ENCODE results near the gene SENP1.

SENP1 gene

GRCh38 chr12:48016373-48017020, 89.4 kb downstream of the SENP1 start:
- no peak for FAIRE-seq

- no peak for FAIRE-seq
Measured at GRCh38 chr12:48015954-48016353, 89.9 kb downstream of the SENP1 start.

- FAIRE-seq = no peak
Measured at GRCh38 chr12:48015129-48015528, 90.8 kb downstream of the SENP1 start.

GRCh38 chr12:48013287-48013686, 92.6 kb downstream of the SENP1 start:
- no peak for FAIRE-seq

- no peak for FAIRE-seq
Measured at GRCh38 chr12:48012070-48012469, 93.8 kb downstream of the SENP1 start.

- FAIRE-seq = no peak
Measured at GRCh38 chr12:48010366-48010970, 95.4 kb downstream of the SENP1 start.

- no peak for FAIRE-seq
Measured at GRCh38 chr12:48009471-48009870, 96.4 kb downstream of the SENP1 start.

GRCh38 chr12:48008950-48009349, 96.9 kb downstream of the SENP1 start:
- FAIRE-seq = no peak

- FAIRE-seq = no peak
Measured at GRCh38 chr12:48008349-48008748, 97.5 kb downstream of the SENP1 start.

- no peak for FAIRE-seq
Measured at GRCh38 chr12:48007206-48007605, 98.7 kb downstream of the SENP1 start.

- no peak for FAIRE-seq
Measured at GRCh38 chr12:48005750-48006021, 100.2 kb downstream of the SENP1 start.

GRCh38 chr12:48005001-48005749, 100.7 kb downstream of the SENP1 start:
- FAIRE-seq = no peak

- FAIRE-seq = no peak
Measured at GRCh38 chr12:48004053-48004941, 101.6 kb downstream of the SENP1 start, which contains the start of gene COL2A1. Gene COL2A1 (minus strand): TSS chr12:48004476. CDS start chr12:48004321, 155 bp downstream.

- FAIRE-seq = no peak
Measured at GRCh38 chr12:48003226-48004052, 102.4 kb downstream of the SENP1 start.

- FAIRE-seq = no peak
Measured at GRCh38 chr12:48002773-48003218, 103.1 kb downstream of the SENP1 start.

- FAIRE-seq = no peak
Measured at GRCh38 chr12:48002414-48002730, 103.5 kb downstream of the SENP1 start.

GRCh38 chr12:48001505-48002413, 104.1 kb downstream of the SENP1 start:
- FAIRE-seq = no peak

GRCh38 chr12:48000878-48001504, 104.9 kb downstream of the SENP1 start:
- FAIRE-seq = no peak

GRCh38 chr12:47999816-48000215, 106.1 kb downstream of the SENP1 start:
- no peak for FAIRE-seq

GRCh38 chr12:47997321-47997720, 108.6 kb downstream of the SENP1 start:
- no peak for FAIRE-seq

- FAIRE-seq = no peak
Measured at GRCh38 chr12:47995981-47996401, 109.9 kb downstream of the SENP1 start.

All from endometrium (tissue), 2 donors.